SK-N-SH treated with all-trans-retinoic acid at 6 μM for 48 hours (cell line): ENCODE results near the gene NCSTN.

Experiments
- ATAC-seq: fragments of 200-7000 bp; cut with Tn5 transposase; 3 replicates; pipeline ENCODE4 v1.9.1; 2020; ENCODE audit warnings: mild to moderate bottlenecking, moderate library complexity
- ARNTL ChIP-seq: fragments of 450-650 bp; formaldehyde crosslinking; IDR thresholded peaks from 2 replicates; pipeline ENCODE4 v1.5.0; 2020; ENCODE audit warnings: low read depth, mild to moderate bottlenecking, moderate library complexity, borderline replicate concordance
- BACH2 ChIP-seq: fragments of 250-450 bp; sonication (Bioruptor Pico); IDR thresholded peaks from 2 replicates; pipeline ENCODE4 v1.9.0; 2021; ENCODE audit warnings: mild to moderate bottlenecking, borderline replicate concordance
- CREB5 ChIP-seq: fragments of 250-450 bp; sonication (Bioruptor Pico); IDR thresholded peaks from 2 replicates; pipeline ENCODE4 v1.5.1; 2020; ENCODE audit warnings: low read depth, mild to moderate bottlenecking, moderate library complexity
- CSDC2 ChIP-seq: fragments of 250-450 bp; sonication (Bioruptor Pico); IDR thresholded peaks from 2 replicates; pipeline ENCODE4 v1.5.0; 2020; ENCODE audit warnings: mild to moderate bottlenecking, moderate library complexity
- ESRRG ChIP-seq: fragments of 250-450 bp; sonication (Bioruptor Pico); IDR thresholded peaks from 2 replicates; pipeline ENCODE4 v1.6.1; 2021; ENCODE audit warnings: mild to moderate bottlenecking
- ISL1 ChIP-seq: fragments of 250-450 bp; sonication (Bioruptor Pico); IDR thresholded peaks from 2 replicates; pipeline ENCODE4 v2.1.2; 2022; ENCODE audit warnings: mild to moderate bottlenecking, moderate library complexity
- OSR1 ChIP-seq: fragments of 250-450 bp; sonication (Bioruptor Pico); IDR thresholded peaks from 2 replicates; pipeline ENCODE4 v1.8.0; 2022; ENCODE audit warnings: moderate library complexity, mild to moderate bottlenecking, inconsistent platforms
- PATZ1 ChIP-seq: fragments of 250-450 bp; sonication (Bioruptor Pico); IDR thresholded peaks from 2 replicates; pipeline ENCODE4 v1.8.0; 2020; ENCODE audit warnings: mild to moderate bottlenecking, moderate library complexity, borderline replicate concordance
- PPARA ChIP-seq: fragments of 250-450 bp; sonication (Bioruptor Pico); IDR thresholded peaks from 2 replicates; pipeline ENCODE4 v1.5.0; 2020; ENCODE audit warnings: mild to moderate bottlenecking, borderline replicate concordance
- RARB ChIP-seq: fragments of 250-450 bp; sonication (Bioruptor Pico); IDR thresholded peaks from 2 replicates; pipeline ENCODE4 v1.8.0; 2021; ENCODE audit warnings: mild to moderate bottlenecking, moderate library complexity
- SNAI2 ChIP-seq: fragments of 250-450 bp; sonication (Bioruptor Pico); IDR thresholded peaks from 2 replicates; pipeline ENCODE4 v1.5.0; 2020; ENCODE audit warnings: mild to moderate bottlenecking, moderate library complexity
- TCF4 ChIP-seq: fragments of 250-450 bp; sonication (Bioruptor Pico); IDR thresholded peaks from 2 replicates; pipeline ENCODE4 v1.8.0; 2021; ENCODE audit warnings: mild to moderate bottlenecking, moderate library complexity, borderline replicate concordance
- TOX ChIP-seq: fragments of 250-450 bp; sonication (Bioruptor Pico); IDR thresholded peaks from 2 replicates; pipeline ENCODE4 v1.8.0; 2021; ENCODE audit warnings: mild to moderate bottlenecking, moderate library complexity, borderline replicate concordance
- ZFP3 ChIP-seq: fragments of 250-450 bp; sonication (Bioruptor Pico); IDR thresholded peaks from 2 replicates; pipeline ENCODE4 v1.5.0; 2020; ENCODE audit warnings: mild to moderate bottlenecking, moderate library complexity
- ZFP30 ChIP-seq: fragments of 450-650 bp; formaldehyde crosslinking; IDR thresholded peaks from 2 replicates; pipeline ENCODE4 v1.5.0; 2022; ENCODE audit warnings: mild to moderate bottlenecking, moderate library complexity
- ZNF565 ChIP-seq: fragments of 450-650 bp; formaldehyde crosslinking; conservative IDR thresholded peaks from 2 replicates; pipeline ENCODE4 v1.5.0; 2020; ENCODE audit warnings: low read depth, mild to moderate bottlenecking, moderate library complexity
- ZNF70 ChIP-seq: fragments of 450-650 bp; formaldehyde crosslinking; IDR thresholded peaks from 2 replicates; pipeline ENCODE4 v1.5.0; 2020; ENCODE audit warnings: mild to moderate bottlenecking, moderate library complexity
- ZNF8 ChIP-seq: fragments of 450-650 bp; formaldehyde crosslinking; IDR thresholded peaks from 2 replicates; pipeline ENCODE4 v1.5.0; 2020; ENCODE audit warnings: mild to moderate bottlenecking, moderate library complexity
- TF ChIP-seq, protein P1 (sequence below): fragments of 250-450 bp; sonication (Bioruptor Pico); IDR thresholded peaks from 2 replicates; pipeline ENCODE4 v1.5.1; 2021; ENCODE audit warnings: mild to moderate bottlenecking, moderate library complexity
- TF ChIP-seq, protein P2 (sequence below): fragments of 250-450 bp; sonication (Bioruptor Pico); IDR thresholded peaks from 2 replicates; pipeline ENCODE4 v1.8.0; 2021; ENCODE audit warnings: low read depth, mild to moderate bottlenecking, moderate library complexity, borderline replicate concordance
- TF ChIP-seq, protein P3 (sequence below): fragments of 250-450 bp; sonication (Bioruptor Pico); IDR thresholded peaks from 2 replicates; pipeline ENCODE4 v1.5.0; 2020; ENCODE audit warnings: mild to moderate bottlenecking, moderate library complexity

The NCSTN gene

DNA sequence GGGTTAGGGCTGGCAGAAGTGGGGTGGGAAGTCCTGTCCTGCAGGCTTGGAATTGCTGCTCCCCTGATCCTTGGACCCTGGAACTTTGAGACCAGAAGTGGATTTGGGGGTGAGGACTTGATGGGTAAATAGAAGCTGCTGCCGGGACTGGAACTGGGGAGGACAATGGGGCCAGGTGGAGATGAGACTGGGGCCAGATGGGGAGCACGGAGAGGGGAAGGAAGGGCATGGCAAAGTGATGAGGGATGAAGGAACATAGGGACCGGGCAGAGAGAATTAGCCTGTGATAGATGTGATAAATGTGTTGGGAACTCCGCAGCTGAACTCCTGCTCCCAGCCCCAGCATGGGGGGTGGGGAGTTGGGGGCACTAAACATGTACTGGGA lies 24.3 kb downstream of the NCSTN start:
- ATAC-seq = no peak
- TF ChIP-seq SNAI2 (no peak), ZNF8 (no peak), CSDC2 (CRISPR knock-in tag) (no peak), PPARA (CRISPR knock-in tag) (no peak), BACH2 (no peak), ARNTL (CRISPR knock-in tag) (no peak), ZNF565 (no peak), ESRRG (CRISPR knock-in tag) (no peak), TOX (CRISPR knock-in tag) (no peak), ZFP3 (CRISPR knock-in tag) (no peak), ISL1 (CRISPR knock-in tag) (no peak), PATZ1 (no peak), ZNF70 (no peak)
- TF ChIP-seq, protein P1, sequence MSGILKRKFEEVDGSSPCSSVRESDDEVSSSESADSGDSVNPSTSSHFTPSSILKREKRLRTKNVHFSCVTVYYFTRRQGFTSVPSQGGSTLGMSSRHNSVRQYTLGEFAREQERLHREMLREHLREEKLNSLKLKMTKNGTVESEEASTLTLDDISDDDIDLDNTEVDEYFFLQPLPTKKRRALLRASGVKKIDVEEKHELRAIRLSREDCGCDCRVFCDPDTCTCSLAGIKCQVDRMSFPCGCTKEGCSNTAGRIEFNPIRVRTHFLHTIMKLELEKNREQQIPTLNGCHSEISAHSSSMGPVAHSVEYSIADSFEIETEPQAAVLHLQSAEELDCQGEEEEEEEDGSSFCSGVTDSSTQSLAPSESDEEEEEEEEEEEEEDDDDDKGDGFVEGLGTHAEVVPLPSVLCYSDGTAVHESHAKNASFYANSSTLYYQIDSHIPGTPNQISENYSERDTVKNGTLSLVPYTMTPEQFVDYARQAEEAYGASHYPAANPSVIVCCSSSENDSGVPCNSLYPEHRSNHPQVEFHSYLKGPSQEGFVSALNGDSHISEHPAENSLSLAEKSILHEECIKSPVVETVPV (CRISPR knock-in tag) = no peak
- TF ChIP-seq, protein P2, sequence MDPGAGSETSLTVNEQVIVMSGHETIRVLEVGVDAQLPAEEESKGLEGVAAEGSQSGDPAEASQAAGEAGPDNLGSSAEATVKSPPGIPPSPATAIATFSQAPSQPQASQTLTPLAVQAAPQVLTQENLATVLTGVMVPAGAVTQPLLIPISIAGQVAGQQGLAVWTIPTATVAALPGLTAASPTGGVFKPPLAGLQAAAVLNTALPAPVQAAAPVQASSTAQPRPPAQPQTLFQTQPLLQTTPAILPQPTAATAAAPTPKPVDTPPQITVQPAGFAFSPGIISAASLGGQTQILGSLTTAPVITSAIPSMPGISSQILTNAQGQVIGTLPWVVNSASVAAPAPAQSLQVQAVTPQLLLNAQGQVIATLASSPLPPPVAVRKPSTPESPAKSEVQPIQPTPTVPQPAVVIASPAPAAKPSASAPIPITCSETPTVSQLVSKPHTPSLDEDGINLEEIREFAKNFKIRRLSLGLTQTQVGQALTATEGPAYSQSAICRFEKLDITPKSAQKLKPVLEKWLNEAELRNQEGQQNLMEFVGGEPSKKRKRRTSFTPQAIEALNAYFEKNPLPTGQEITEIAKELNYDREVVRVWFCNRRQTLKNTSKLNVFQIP (CRISPR knock-in tag) = no peak
- TF ChIP-seq, protein P3, sequence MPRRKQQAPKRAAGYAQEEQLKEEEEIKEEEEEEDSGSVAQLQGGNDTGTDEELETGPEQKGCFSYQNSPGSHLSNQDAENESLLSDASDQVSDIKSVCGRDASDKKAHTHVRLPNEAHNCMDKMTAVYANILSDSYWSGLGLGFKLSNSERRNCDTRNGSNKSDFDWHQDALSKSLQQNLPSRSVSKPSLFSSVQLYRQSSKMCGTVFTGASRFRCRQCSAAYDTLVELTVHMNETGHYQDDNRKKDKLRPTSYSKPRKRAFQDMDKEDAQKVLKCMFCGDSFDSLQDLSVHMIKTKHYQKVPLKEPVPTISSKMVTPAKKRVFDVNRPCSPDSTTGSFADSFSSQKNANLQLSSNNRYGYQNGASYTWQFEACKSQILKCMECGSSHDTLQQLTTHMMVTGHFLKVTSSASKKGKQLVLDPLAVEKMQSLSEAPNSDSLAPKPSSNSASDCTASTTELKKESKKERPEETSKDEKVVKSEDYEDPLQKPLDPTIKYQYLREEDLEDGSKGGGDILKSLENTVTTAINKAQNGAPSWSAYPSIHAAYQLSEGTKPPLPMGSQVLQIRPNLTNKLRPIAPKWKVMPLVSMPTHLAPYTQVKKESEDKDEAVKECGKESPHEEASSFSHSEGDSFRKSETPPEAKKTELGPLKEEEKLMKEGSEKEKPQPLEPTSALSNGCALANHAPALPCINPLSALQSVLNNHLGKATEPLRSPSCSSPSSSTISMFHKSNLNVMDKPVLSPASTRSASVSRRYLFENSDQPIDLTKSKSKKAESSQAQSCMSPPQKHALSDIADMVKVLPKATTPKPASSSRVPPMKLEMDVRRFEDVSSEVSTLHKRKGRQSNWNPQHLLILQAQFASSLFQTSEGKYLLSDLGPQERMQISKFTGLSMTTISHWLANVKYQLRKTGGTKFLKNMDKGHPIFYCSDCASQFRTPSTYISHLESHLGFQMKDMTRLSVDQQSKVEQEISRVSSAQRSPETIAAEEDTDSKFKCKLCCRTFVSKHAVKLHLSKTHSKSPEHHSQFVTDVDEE (CRISPR knock-in tag) = no peak

DNA sequence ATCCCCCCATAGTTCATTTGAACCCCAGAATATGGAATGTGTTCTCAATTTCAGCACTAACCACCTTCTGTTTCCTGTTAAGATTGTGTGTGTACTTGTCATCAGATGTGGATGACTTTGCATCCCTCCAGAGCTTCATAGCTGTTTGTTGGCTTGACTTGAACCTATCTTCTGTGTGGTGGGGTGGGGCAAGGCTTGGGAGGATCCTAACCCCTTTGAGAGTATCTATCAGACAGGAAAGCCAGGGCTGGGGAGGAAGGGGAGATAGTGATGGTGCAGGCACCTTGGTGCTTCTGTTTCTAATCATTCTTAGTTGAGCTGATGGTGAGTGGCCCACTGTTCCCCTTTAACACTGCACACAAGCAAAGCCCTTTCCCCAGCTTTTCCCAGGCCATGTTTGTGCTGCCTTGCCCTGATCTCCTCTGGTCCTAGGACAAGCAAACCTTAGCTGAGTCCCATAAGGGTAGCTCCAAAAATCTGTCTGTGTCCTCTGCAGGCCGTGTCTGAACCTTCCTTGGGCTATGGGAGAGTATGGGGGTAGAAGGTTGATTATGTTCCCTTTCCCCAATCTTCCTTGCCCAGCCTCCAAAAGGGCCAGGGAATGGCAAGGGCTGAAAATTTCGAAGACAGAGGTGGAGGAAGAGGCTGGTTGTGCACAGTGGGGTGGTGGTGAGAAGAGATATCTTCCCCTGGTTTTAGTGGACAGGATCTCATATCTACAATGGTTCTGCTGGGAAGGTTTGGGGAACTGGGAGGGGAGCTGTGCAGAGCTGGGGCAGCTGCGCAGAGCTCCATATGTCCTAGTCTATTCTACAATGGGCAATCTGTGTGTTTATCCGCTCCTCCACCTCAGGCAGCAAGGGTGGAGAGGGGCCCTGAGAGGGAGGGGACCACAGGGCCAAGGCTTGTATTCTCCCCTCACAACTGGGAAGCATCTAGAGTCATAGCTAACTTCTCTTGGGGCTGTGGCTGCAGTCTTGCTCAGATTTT lies 25.0 kb downstream of the NCSTN start:
- no peak; the same call in 2 of the 3 replicates for ATAC-seq
- TF ChIP-seq ZNF70 = no peak
- TF ChIP-seq RARB = no peak
- no peak for TF ChIP-seq OSR1 (CRISPR knock-in tag)
- TF ChIP-seq ZFP30 (CRISPR knock-in tag) = no peak
- no peak for TF ChIP-seq ZFP3 (CRISPR knock-in tag)
- no peak for TF ChIP-seq TCF4 (CRISPR knock-in tag)
- TF ChIP-seq, all 23 proteins: peak for 0

DNA sequence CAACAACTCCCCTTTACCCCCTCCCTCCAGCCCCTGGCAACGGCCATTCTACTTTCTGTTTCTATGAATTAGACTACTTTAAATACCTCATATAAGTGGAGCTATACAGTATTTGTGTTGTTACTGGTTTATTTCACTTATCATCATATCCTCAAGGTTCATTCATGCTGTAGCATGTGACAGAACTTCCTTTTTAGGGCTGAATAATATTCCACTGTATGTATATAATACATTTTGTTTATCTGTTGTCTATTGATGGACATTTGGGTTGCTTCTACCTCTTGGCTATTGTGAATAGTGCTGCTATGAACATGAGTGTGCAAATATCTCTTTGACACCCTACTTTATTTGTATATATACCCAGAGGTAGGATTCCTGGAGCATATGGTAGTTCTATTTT lies 25.9 kb downstream of the NCSTN start:
- no peak for ATAC-seq
- no peak for TF ChIP-seq ZNF8
- TF ChIP-seq ARNTL (CRISPR knock-in tag) = no peak
- TF ChIP-seq CREB5 = no peak
- TF ChIP-seq PATZ1 = no peak
- TF ChIP-seq RARB = no peak
- TF ChIP-seq, all 23 proteins: peak for 0
